ENCODE measurements around the gene ZNF581.

DNA sequence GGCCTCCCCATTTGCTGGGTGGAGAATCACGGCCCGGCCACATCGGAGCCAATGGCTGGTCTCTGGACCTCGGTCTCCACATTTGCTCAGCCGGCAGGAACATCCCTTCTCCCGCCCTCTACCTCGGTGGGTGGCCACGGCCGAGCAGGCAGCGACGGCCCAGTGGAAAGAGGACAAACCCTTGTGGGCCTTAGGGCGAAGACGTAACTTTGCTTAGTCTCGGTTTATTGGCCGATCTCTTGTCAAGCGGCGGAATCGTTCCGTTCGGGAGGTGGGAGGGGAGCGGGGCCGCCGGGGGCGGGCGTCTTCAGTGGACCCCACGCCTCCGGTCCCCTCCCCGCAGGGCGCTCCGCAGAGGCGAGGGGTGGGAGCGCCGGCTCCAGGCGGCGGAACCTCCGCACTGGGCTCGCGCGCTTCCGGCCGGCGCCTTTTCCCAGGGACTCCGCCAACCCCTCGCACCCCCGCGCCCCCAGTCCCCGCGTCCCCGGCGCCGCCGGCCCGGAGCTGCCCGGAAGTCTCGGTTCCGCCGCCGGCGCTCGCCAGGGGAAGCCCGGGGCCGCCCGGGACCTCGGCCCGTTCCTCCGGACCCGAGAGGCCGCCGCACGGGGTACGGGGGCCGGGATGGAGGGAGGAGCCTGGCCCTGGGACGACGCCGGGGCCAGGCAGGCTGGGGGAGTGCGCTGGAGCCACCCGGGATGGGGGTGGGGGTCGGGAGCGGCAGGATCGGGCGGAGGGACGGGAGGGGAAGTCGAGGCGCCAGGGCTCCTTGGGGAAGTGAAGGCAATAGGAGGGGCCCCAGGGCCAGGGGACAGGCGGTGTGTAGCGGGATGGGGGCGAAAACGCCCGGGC is 2.6 kb upstream of the ZNF581 start, which contains the start of gene ZNF580:
- peak in 1 of 2 donors; percentile 14 for TF ChIP-seq POLR2A (IDR thresholded peaks at IDR 0.05)
- TF ChIP-seq, protein P1, sequence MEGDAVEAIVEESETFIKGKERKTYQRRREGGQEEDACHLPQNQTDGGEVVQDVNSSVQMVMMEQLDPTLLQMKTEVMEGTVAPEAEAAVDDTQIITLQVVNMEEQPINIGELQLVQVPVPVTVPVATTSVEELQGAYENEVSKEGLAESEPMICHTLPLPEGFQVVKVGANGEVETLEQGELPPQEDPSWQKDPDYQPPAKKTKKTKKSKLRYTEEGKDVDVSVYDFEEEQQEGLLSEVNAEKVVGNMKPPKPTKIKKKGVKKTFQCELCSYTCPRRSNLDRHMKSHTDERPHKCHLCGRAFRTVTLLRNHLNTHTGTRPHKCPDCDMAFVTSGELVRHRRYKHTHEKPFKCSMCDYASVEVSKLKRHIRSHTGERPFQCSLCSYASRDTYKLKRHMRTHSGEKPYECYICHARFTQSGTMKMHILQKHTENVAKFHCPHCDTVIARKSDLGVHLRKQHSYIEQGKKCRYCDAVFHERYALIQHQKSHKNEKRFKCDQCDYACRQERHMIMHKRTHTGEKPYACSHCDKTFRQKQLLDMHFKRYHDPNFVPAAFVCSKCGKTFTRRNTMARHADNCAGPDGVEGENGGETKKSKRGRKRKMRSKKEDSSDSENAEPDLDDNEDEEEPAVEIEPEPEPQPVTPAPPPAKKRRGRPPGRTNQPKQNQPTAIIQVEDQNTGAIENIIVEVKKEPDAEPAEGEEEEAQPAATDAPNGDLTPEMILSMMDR (IDR thresholded peaks at IDR 0.05) = no peak

All from tibial nerve (tissue), 3 donors.